M059J (cell line): ENCODE data around the gene TMEM138. TPM values are rescaled to one million over a fixed set of nuclear protein-coding genes. Genes with fewer than 3 reads are reported as not detected.

Experiments used
- DNase-seq: peaks from one replicate; pipeline ENCODE4 v3.0.0-alpha.2; 2012; ENCODE audit warnings: low read depth
- total RNA-seq: library from RNA; depleted of rRNA; stranded (reverse); fragments of >200 nt; shearing (Covaris generic); gene quantifications from 2 replicates; pipeline ENCODE4 v1.2.3, GENCODE V29; 2014; rRNA removed

The TMEM138 gene
- total RNA-seq, 1 experiment from 2014 or later: 44.4 TPM

- DNase-seq: no peak
Measured at GRCh38 chr11:61406067-61406466, 43.9 kb downstream of the TMEM138 start.

DNA sequence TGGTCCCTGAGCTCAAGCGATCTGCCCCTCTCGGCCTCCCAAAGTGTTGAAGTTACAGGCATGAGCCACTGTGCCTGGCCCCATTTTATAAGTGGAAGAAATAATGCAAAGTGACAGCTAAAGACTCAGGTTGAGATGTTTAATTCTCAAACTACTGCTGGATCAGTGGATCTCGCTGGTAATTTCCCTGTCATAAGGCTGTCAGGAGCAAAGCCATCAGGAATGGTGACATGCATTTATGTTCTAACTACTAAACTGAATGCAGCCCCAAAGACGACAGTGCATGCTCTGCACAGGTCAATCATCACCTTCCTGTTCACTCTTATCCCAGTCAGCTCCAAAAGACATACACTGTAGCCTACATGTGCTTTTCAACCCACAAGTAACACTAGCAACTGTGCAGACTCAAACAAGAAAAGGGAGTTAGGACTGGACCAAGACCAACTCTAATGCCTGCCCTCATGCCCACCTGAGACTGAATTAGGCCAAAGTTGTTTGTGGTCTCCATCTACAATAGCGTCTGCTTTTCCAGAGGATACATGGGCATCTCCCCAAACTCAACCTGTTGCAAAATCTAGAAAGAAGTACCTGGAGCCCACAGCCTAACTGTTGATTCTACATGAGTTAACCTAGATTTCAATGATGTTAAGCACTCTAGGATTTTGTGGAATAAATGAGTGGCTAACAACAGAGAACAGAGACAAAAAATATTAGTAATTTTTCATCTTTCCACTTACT, 45.0 kb downstream of the TMEM138 start:
- no peak for DNase-seq

DNA sequence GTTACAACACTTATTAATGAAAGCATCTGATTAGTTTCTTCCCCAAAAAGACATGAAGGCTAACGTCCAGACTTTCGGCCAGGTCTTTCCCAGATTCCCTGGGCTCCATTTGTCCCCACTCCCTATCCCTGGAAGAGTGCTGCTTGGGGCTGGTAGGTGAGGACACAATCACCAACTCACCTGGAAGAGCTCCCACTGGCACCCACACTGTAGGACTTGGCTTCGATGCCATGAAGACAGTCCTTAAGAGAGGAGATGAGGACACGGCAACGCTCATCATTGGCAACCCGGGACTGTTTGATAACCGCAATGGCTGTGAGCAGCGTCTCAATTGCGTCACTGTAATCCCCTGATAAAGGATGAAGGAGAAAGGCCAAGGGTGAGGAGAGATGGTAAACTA, 49.4 kb downstream of the TMEM138 start:
- DNase-seq: no peak

GRCh38 chr11:61413496-61413895, 51.3 kb downstream of the TMEM138 start:
- DNase-seq: no peak

DNA sequence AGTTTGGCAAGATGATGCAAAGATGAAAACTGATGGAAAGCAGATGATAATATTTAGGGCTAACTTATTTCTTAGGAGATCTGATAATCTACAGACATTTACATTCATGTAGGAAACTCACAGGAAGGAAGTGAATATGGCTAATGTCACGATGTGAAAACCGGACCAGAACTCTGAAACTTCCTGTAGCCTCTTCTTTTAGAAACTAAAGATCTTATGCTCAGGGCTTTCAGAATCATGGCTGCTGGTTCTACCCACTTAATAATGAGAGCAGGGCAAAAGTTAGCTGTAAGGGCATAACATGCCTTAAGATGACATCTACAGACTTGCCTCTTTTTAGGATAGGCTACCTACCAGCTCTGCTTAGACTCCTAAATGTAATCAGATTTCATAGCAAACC, 52.4 kb downstream of the TMEM138 start:
- no peak for DNase-seq

GRCh38 chr11:61415381-61415780, 53.2 kb downstream of the TMEM138 start:
- DNase-seq: no peak

- DNase-seq: no peak
Measured at GRCh38 chr11:61416941-61417340, 54.8 kb downstream of the TMEM138 start.

DNA sequence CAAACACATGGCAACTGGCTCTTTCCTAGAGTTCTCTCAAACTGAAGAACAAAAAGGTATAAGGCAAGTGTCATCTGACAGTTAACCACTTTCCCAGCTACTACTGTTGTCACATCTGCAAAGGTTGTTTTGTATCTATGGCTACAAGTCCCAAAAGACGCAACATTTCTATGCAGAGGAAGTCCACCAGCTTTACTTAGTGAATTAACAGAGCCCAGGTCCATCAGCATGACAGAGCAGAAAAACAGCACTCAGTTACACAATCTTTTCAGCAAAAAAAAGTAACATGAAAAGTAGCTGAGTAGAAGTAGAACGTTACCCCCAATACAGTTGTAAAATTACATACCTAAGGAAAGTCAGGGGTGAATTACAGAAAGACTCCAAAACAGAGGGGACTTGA, 55.5 kb downstream of the TMEM138 start:
- no peak for DNase-seq

GRCh38 chr11:61418136-61418535, 56.0 kb downstream of the TMEM138 start:
- peak; percentile 13 for DNase-seq

Other genes starting within 250 kb of the TMEM138 start
- gene VPS37C, start 200.9 kb upstream of the TMEM138 start, total RNA-seq: 8.0 and 15.1 TPM in 2 replicates
- gene PGA3, start 158.9 kb upstream of the TMEM138 start, total RNA-seq: not detected in 2 replicates
- gene PGA4, start 140.0 kb upstream of the TMEM138 start, total RNA-seq: not detected in 2 replicates
- not detected in 2 replicates for gene PGA5, start 121.2 kb upstream of the TMEM138 start, total RNA-seq
- gene VWCE, start 67.1 kb upstream of the TMEM138 start, total RNA-seq: not detected in 2 replicates
- 116 and 209 TPM in 2 replicates for gene DDB1, start 29.3 kb upstream of the TMEM138 start, total RNA-seq
- 7.8 and 10.9 TPM in 2 replicates for gene TKFC, start 29.1 kb upstream of the TMEM138 start, total RNA-seq
- gene CYB561A3, start 492 bp upstream of the TMEM138 start, total RNA-seq: 35.5 and 39.4 TPM in 2 replicates
- gene TMEM216, start 30.2 kb downstream of the TMEM138 start, total RNA-seq: 25.1 and 38.4 TPM in 2 replicates
- 53.8 and 59.7 TPM in 2 replicates for gene CPSF7, start 67.6 kb downstream of the TMEM138 start, total RNA-seq
- 39.9 and 99.0 TPM in 2 replicates for gene SDHAF2, start 67.8 kb downstream of the TMEM138 start, total RNA-seq
- gene LRRC10B, start 146.4 kb downstream of the TMEM138 start, total RNA-seq: 0.64 and 2.4 TPM in 2 replicates
- 0.10 and 0.22 TPM in 2 replicates for gene SYT7, start 218.7 kb downstream of the TMEM138 start, total RNA-seq